HepG2 (cell line): Measurements from ENCODE around the gene TSPAN32. TPM values are rescaled to one million over a fixed set of nuclear protein-coding genes. Genes with fewer than 3 reads are reported as not detected.

Source experiments
- ATAC-seq: fragments of 200-7000 bp; cut with Tn5 transposase; 3 replicates; pipeline ENCODE4 v1.9.1; 2020; ENCODE audit warnings: mild to moderate bottlenecking, moderate library complexity
- BruUV-seq: library from RNA; stranded (reverse); fragments of 400-500 nt; replicated peaks from 2 replicates; lab custom pipeline; 2021; lab: Mats Ljungman, UMichigan
- CTCF ChIA-PET: fragments of 300-600 bp; formaldehyde crosslinking; extraction: SDS; loops from one replicate; lab custom pipeline; 2021; ENCODE audit warnings: low total read pairs, inconsistent platforms, low intra/inter-chr PET ratio; lab: Yijun Ruan, JAX
- POLR2A ChIA-PET: fragments of 350-600 bp; sonication (Branson Sonifier 250); formaldehyde crosslinking; loops from one replicate; lab custom pipeline; 2020; ENCODE audit warnings: antibody characterized with exemption, inconsistent platforms; lab: Yijun Ruan, JAX
- DNase-seq: peaks from one replicate; pipeline ENCODE4 v3.0.0-alpha.2; 2015; ENCODE audit warnings: low spot score
- FAIRE-seq: peaks from 3 replicates; lab custom pipeline; 2011; peaks lifted over from hg19 to GRCh38; lab: Jason Lieb, UNC
- H2AFZ ChIP-seq: one replicate; pipeline ENCODE4 v1.6.1; 2011; ENCODE audit warnings: low read length, inconsistent platforms
- H3K27ac ChIP-seq: fragments of 300-600 bp; 3 replicates; pipeline ENCODE4 v1.8.0; 2011; ENCODE audit warnings: mixed run types, mild to moderate bottlenecking, mixed read lengths, low read length, inconsistent platforms; ENCODE audit not compliant: insufficient read depth; ENCODE audit errors: extremely low read length
- H3K27me3 ChIP-seq, 2 experiments: fragments of 200-600 bp in 1 of 2; 2 replicates in 1 of 2; 3 replicates in 1 of 2; pipeline versions ENCODE4 v1.6.0 to v1.8.0; 2011; ENCODE audit warnings: low read length in 2 of 2, mild to moderate bottlenecking in 2 of 2, moderate library complexity in 2 of 2, inconsistent platforms in 1 of 2; ENCODE audit not compliant: insufficient read depth in 2 of 2, control insufficient read depth in 1 of 2
- H3K36me3 ChIP-seq, 2 experiments: fragments of 200-600 bp in 1 of 2; replicated peaks in 1 of 2; 2 replicates in 1 of 2; 3 replicates in 1 of 2; pipeline versions ENCODE4 v1.5.1 to v1.8.0; 2011; ENCODE audit warnings: low read length in 2 of 2, inconsistent platforms in 1 of 2; ENCODE audit not compliant: insufficient read depth in 2 of 2, control insufficient read depth in 1 of 2
- H3K4me1 ChIP-seq: 2 replicates; pipeline ENCODE4 v1.5.1; 2012; ENCODE audit warnings: low read length, inconsistent platforms; ENCODE audit not compliant: insufficient read depth
- H3K4me2 ChIP-seq: 2 replicates; pipeline ENCODE4 v1.6.0; 2011; ENCODE audit warnings: low read depth, low read length, inconsistent platforms
- H3K4me3 ChIP-seq, 3 experiments: fragments of 200-600 bp in 1 of 3; sonication (generic), shearing (Covaris generic) in 1 of 3; replicated peaks in 1 of 3; 2 replicates each; pipeline ENCODE4 v1.5.1; 2011 to 2016; ENCODE audit warnings: low read length in 3 of 3, inconsistent platforms in 2 of 3, low read depth in 2 of 3, mild to moderate bottlenecking in 2 of 3, control low read depth in 1 of 3, mixed read lengths in 1 of 3; ENCODE audit not compliant: insufficient read depth in 1 of 3
- H3K79me2 ChIP-seq: one replicate; pipeline ENCODE4 v1.6.1; 2011; ENCODE audit warnings: low read length, inconsistent platforms; ENCODE audit not compliant: insufficient read depth
- H3K9ac ChIP-seq: 2 replicates; pipeline ENCODE4 v1.6.0; 2011; ENCODE audit warnings: mild to moderate bottlenecking, low read depth, low read length, inconsistent platforms; ENCODE audit not compliant: insufficient read depth
- H3K9me3 ChIP-seq: 2 replicates; pipeline ENCODE4 v1.5.1; 2012; ENCODE audit warnings: mild to moderate bottlenecking, low read length
- H4K20me1 ChIP-seq: 2 replicates; pipeline ENCODE4 v1.6.0; 2011; ENCODE audit warnings: inconsistent platforms, mild to moderate bottlenecking, low read length, moderate library complexity; ENCODE audit not compliant: insufficient read depth
- ARNT ChIP-seq: fragments of 450-650 bp; IDR thresholded peaks from 2 replicates; pipeline ENCODE4 v1.6.1; 2017
- HDAC6 ChIP-seq: fragments of 200-600 bp; sonication (generic); IDR thresholded peaks from 2 replicates; pipeline ENCODE4 v1.7.0; 2017; ENCODE audit warnings: mild to moderate bottlenecking, antibody characterized with exemption, low read length, low read depth
- MEIS1 ChIP-seq: sonication (generic); formaldehyde crosslinking; IDR thresholded peaks from 2 replicates; pipeline ENCODE4 v1.9.0; 2021; ENCODE audit warnings: mild to moderate bottlenecking, missing genetic modification reagents, moderate library complexity, borderline replicate concordance
- NR2F6 ChIP-seq, 2 experiments: IDR thresholded peaks; 2 replicates each; pipeline ENCODE4 v1.6.1; 2016; ENCODE audit warnings: antibody characterized with exemption in 1 of 2, mild to moderate bottlenecking in 1 of 2
- PHF8 ChIP-seq: sonication (generic); formaldehyde crosslinking; IDR thresholded peaks from 2 replicates; pipeline ENCODE4 v1.5.0; 2020; ENCODE audit warnings: missing genetic modification reagents
- SRY ChIP-seq: sonication (generic); formaldehyde crosslinking; IDR thresholded peaks from 2 replicates; pipeline ENCODE4 v1.8.0; 2022; ENCODE audit warnings: mild to moderate bottlenecking, missing genetic modification reagents
- ZFP1 ChIP-seq: IDR thresholded peaks from 2 replicates; pipeline ENCODE4 v1.6.1; 2016
- ZNF260 ChIP-seq: sonication (generic); formaldehyde crosslinking; IDR thresholded peaks from 2 replicates; pipeline ENCODE4 v1.4.0; 2020; ENCODE audit warnings: missing genetic modification reagents, low read depth, mild to moderate bottlenecking, borderline replicate concordance
- ZNF3 ChIP-seq: IDR thresholded peaks from 2 replicates; pipeline ENCODE4 v1.7.0; 2017; ENCODE audit warnings: inconsistent platforms
- ZNF709 ChIP-seq: sonication (generic); formaldehyde crosslinking; IDR thresholded peaks from 2 replicates; pipeline ENCODE4 v1.5.0; 2020; ENCODE audit warnings: mild to moderate bottlenecking, missing genetic modification reagents
- WGBS: methylation state at CpG from one replicate; pipeline ENCODE4 v1.1.6; 2017; ENCODE audit warnings: low lambda C conversion rate; 5-methylcytosine and 5-hydroxymethylcytosine counted together
- in situ Hi-C: cut with HindIII; loops from 2 replicates; pipeline ENCODE4 v1.10.0; 2017; ENCODE audit warnings: low pct_unique_long_range_greater_than_20kb; ENCODE audit not compliant: extremely low pct_ligation_motif_present
- intact Hi-C: fragments of 100-400 bp; cut with micrococcal nuclease; formaldehyde crosslinking; loops from one replicate; pipeline ENCODE4 v1.10.0; 2022; ENCODE audit not compliant: unreplicated experiment
- polyA plus RNA-seq, 8 experiments: library from polyadenylated mRNA; depleted of rRNA in 3 of 8; stranded (reverse) in 7 of 8; unstranded in 1 of 8; fragments of >200 nt; fragmentation: Illumina TruSeq in 4 of 8; extraction: Trizol in 4 of 8; gene quantifications; 2 replicates each; pipeline versions ENCODE4 v1.2.1 to v1.2.3, GENCODE V29; 2011 to 2016; ENCODE audit warnings: low read depth in 4 of 8, missing spikeins in 1 of 8, mixed read lengths in 1 of 8; ENCODE audit not compliant: insufficient read depth in 1 of 8
- total RNA-seq, 5 experiments: library from RNA; depleted of rRNA; stranded (reverse); fragments of >200 nt; fragmentation: Illumina TruSeq; extraction: Trizol; gene quantifications; 2 replicates each; pipeline ENCODE4 v1.2.3, GENCODE V29; 2016; ENCODE audit warnings: low read depth in 1 of 5
- TF ChIP-seq, protein P1 (sequence below): sonication (generic); formaldehyde crosslinking; IDR thresholded peaks from 2 replicates; pipeline ENCODE4 v1.4.0; 2020; ENCODE audit warnings: missing genetic modification reagents, borderline replicate concordance
- TF ChIP-seq, protein P2 (sequence below): fragments of 450-650 bp; IDR thresholded peaks from 2 replicates; pipeline ENCODE4 v1.6.1; 2017; ENCODE audit warnings: mild to moderate bottlenecking
- TF ChIP-seq, protein P3 (sequence below): sonication (generic); formaldehyde crosslinking; conservative IDR thresholded peaks from 2 replicates; pipeline ENCODE4 v1.8.0; 2022; ENCODE audit warnings: missing genetic modification reagents
- TF ChIP-seq, protein P4 (sequence below): sonication (generic); IDR thresholded peaks from 2 replicates; pipeline ENCODE4 v1.6.1; 2016; ENCODE audit warnings: low read depth, borderline replicate concordance

TSPAN32 gene
- total and polyA plus RNA-seq, 2 of the 13 experiments (the other 11 are each of a cell fraction or from before 2014, with no cell fraction given), result 0.09 to 0.70 TPM

DNA sequence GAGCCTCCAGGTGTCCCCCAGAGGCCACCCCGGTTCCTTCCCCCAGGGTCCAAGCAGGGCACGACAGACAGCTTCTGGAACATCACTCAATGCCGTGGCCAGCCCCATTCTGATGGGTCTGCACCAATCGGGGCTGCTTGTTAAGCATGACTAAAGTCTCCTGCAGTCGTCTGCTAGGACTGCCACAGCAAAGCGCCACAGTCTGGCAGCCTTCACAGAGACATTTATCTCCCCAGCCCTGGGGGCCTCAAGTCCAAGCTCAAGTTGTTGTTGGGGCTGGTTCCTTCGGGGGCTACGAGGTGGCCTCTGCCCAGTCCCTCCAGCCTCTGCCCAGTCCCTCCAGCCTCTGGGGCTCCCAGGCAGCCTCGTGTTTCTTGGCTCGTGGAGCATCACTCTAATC lies 61.3 kb downstream of the TSPAN32 start (continued):
- TF ChIP-seq, protein P1, sequence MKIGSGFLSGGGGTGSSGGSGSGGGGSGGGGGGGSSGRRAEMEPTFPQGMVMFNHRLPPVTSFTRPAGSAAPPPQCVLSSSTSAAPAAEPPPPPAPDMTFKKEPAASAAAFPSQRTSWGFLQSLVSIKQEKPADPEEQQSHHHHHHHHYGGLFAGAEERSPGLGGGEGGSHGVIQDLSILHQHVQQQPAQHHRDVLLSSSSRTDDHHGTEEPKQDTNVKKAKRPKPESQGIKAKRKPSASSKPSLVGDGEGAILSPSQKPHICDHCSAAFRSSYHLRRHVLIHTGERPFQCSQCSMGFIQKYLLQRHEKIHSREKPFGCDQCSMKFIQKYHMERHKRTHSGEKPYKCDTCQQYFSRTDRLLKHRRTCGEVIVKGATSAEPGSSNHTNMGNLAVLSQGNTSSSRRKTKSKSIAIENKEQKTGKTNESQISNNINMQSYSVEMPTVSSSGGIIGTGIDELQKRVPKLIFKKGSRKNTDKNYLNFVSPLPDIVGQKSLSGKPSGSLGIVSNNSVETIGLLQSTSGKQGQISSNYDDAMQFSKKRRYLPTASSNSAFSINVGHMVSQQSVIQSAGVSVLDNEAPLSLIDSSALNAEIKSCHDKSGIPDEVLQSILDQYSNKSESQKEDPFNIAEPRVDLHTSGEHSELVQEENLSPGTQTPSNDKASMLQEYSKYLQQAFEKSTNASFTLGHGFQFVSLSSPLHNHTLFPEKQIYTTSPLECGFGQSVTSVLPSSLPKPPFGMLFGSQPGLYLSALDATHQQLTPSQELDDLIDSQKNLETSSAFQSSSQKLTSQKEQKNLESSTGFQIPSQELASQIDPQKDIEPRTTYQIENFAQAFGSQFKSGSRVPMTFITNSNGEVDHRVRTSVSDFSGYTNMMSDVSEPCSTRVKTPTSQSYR, result no peak

DNA sequence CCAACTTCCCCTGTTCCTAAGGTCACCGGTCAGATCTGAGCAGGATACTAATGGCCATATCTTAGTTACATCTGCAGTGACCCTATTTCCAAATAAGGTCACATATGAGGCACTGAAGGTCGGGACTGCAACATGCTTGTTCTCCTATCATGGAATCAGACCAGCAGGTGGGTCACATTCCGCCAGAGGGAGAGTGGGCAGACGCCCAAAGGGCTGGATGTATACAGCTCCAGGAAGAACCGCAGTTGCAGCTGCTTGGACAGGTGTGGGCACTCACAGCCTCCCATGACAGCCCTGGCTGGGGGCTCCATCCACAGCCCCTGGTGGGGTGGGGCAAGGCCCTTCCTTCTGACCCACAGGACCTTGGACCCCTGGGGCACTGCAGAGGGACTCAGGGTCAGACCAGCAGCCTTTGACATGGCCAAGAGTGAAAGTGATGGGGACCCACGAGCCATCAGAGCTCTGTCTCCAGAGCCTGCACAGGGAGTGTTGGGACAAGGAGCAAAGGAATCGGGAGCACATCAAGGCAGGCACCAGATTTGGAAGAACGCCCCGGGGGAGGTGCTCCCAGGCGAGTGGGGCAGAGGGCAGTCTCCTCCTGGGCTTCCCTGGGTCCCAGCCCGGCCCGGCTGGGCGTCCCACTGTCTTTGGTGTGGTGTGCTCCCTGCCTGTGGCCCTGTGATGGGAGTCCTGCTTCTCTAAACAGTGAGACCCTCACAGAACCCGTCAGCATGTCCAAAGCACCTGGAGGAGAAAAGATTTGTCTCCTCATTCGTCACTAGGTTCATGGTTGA lies 62.0 kb downstream of the TSPAN32 start:
- CTCF ChIA-PET, result no interaction called here
- no peak overlapping the region for H3K9ac ChIP-seq
- TF ChIP-seq ARNT (no peak), ZNF3 (CRISPR knock-in tag) (no peak), ZFP1 (CRISPR knock-in tag) (no peak), ZNF260 (CRISPR knock-in tag) (no peak), PHF8 (CRISPR knock-in tag) (no peak), SRY (no peak), MEIS1 (CRISPR knock-in tag) (no peak), ZNF709 (CRISPR knock-in tag) (no peak), HDAC6 (no peak), NR2F6 (IDR thresholded peaks at IDR 0.05) (no peak), NR2F6 (CRISPR knock-in tag; IDR thresholded peaks at IDR 0.05) (no peak)
- TF ChIP-seq, protein P2, sequence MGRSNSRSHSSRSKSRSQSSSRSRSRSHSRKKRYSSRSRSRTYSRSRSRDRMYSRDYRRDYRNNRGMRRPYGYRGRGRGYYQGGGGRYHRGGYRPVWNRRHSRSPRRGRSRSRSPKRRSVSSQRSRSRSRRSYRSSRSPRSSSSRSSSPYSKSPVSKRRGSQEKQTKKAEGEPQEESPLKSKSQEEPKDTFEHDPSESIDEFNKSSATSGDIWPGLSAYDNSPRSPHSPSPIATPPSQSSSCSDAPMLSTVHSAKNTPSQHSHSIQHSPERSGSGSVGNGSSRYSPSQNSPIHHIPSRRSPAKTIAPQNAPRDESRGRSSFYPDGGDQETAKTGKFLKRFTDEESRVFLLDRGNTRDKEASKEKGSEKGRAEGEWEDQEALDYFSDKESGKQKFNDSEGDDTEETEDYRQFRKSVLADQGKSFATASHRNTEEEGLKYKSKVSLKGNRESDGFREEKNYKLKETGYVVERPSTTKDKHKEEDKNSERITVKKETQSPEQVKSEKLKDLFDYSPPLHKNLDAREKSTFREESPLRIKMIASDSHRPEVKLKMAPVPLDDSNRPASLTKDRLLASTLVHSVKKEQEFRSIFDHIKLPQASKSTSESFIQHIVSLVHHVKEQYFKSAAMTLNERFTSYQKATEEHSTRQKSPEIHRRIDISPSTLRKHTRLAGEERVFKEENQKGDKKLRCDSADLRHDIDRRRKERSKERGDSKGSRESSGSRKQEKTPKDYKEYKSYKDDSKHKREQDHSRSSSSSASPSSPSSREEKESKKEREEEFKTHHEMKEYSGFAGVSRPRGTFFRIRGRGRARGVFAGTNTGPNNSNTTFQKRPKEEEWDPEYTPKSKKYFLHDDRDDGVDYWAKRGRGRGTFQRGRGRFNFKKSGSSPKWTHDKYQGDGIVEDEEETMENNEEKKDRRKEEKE, result no peak
- TF ChIP-seq, protein P3, sequence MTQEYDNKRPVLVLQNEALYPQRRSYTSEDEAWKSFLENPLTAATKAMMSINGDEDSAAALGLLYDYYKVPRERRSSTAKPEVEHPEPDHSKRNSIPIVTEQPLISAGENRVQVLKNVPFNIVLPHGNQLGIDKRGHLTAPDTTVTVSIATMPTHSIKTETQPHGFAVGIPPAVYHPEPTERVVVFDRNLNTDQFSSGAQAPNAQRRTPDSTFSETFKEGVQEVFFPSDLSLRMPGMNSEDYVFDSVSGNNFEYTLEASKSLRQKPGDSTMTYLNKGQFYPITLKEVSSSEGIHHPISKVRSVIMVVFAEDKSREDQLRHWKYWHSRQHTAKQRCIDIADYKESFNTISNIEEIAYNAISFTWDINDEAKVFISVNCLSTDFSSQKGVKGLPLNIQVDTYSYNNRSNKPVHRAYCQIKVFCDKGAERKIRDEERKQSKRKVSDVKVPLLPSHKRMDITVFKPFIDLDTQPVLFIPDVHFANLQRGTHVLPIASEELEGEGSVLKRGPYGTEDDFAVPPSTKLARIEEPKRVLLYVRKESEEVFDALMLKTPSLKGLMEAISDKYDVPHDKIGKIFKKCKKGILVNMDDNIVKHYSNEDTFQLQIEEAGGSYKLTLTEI (CRISPR knock-in tag), result no peak
- TF ChIP-seq, protein P4, sequence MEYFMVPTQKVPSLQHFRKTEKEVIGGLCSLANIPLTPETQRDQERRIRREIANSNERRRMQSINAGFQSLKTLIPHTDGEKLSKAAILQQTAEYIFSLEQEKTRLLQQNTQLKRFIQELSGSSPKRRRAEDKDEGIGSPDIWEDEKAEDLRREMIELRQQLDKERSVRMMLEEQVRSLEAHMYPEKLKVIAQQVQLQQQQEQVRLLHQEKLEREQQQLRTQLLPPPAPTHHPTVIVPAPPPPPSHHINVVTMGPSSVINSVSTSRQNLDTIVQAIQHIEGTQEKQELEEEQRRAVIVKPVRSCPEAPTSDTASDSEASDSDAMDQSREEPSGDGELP, result no peak

More for the DNA sequence above, 62.0 kb downstream of the TSPAN32 start:
- ATAC-seq (no peak), FAIRE-seq (no peak), DNase-seq (no peak)
- POLR2A ChIA-PET, result no interaction called here
- no peaks in the 10 kb centered on the region for H3K4me1 ChIP-seq
- H3K27ac ChIP-seq, result no peak overlapping the region
- H3K9me3 ChIP-seq, result no peaks in the 10 kb centered on the region
- H3K36me3 ChIP-seq, result no peaks in the 10 kb centered on the region
- no peak overlapping the region for H2AFZ ChIP-seq
- no peaks in the 10 kb centered on the region for H4K20me1 ChIP-seq
- H3K4me3 ChIP-seq, result no peak overlapping the region
- intact Hi-C loops, result no loop called here
- H3K79me2 ChIP-seq, result no peaks in the 10 kb centered on the region
- in situ Hi-C loops, result no loop called here
- WGBS, result 7% methylated on average over 9 of the region's 15 CpGs
- H3K27me3 ChIP-seq, result peaks cover 19 to 81% of the 10 kb centered on the region in 2 experiments
- BruUV-seq, result no TSS peak
- no peak overlapping the region for H3K4me2 ChIP-seq
